GM18867 (cell line): Measurements from ENCODE around the gene TRNP1.
"Not testable (repeated sequence)": the region's sequence is repeated elsewhere in the genome, so short reads cannot be mapped to it uniquely, and the experiment has no call there.

Experiments used
- ATAC-seq: cut with Tn5 transposase; IDR thresholded peaks from one replicate; pipeline ENCODE4 v1.9.1; 2021; ENCODE audit warnings: mild to moderate bottlenecking, moderate library complexity; ENCODE audit not compliant: unreplicated experiment

Gene TRNP1

GRCh38 chr1:26972390-26972789, 21.1 kb upstream of the TRNP1 start:
- no peak for ATAC-seq

GRCh38 chr1:26972821-26973220, 20.7 kb upstream of the TRNP1 start:
- no peak for ATAC-seq

GRCh38 chr1:26976621-26977510, 16.6 kb upstream of the TRNP1 start:
- ATAC-seq = no peak

- ATAC-seq = no peak
Observed at GRCh38 chr1:26978901-26979300, 14.6 kb upstream of the TRNP1 start.

GRCh38 chr1:26981146-26981846, 12.2 kb upstream of the TRNP1 start:
- no peak for ATAC-seq

GRCh38 chr1:26983863-26984262, 9.6 kb upstream of the TRNP1 start:
- ATAC-seq = no peak

- ATAC-seq = no peak
Observed at GRCh38 chr1:26984291-26984690, 9.2 kb upstream of the TRNP1 start.

- ATAC-seq = no peak
Observed at GRCh38 chr1:26986658-26987057, 6.8 kb upstream of the TRNP1 start.

- ATAC-seq = not testable (repeated sequence)
Observed at GRCh38 chr1:26989403-26990109, 3.9 kb upstream of the TRNP1 start.

GRCh38 chr1:26991310-26992116, 2.0 kb upstream of the TRNP1 start:
- no peak for ATAC-seq

GRCh38 chr1:26994020-26994786, 711 bp downstream of the TRNP1 start:
- peak; percentile 21 for ATAC-seq

GRCh38 chr1:26994787-26995517, 1.5 kb downstream of the TRNP1 start:
- ATAC-seq = no peak

- ATAC-seq = no peak
Observed at GRCh38 chr1:26996024-26996423, 2.5 kb downstream of the TRNP1 start.

- no peak for ATAC-seq
Observed at GRCh38 chr1:26996665-26997064, 3.2 kb downstream of the TRNP1 start.

- no peak for ATAC-seq
Observed at GRCh38 chr1:26998429-26999300, 5.2 kb downstream of the TRNP1 start.

GRCh38 chr1:26999440-26999987, 6.0 kb downstream of the TRNP1 start:
- no peak for ATAC-seq

- no peak for ATAC-seq
Observed at GRCh38 chr1:27000090-27000816, 6.8 kb downstream of the TRNP1 start.
